HG03097 (cell line): ENCODE data around the gene SLA2.
"Not testable (repeated sequence)": the region's sequence is repeated elsewhere in the genome, so short reads cannot be mapped to it uniquely, and the experiment has no call there.

Source experiments
- ATAC-seq: cut with Tn5 transposase; IDR thresholded peaks from one replicate; pipeline ENCODE4 v1.9.1; 2021; ENCODE audit not compliant: unreplicated experiment, low FRiP score

Gene SLA2

GRCh38 chr20:36578356-36579041 is 67.5 kb downstream of the SLA2 start:
- ATAC-seq: no peak

DNA sequence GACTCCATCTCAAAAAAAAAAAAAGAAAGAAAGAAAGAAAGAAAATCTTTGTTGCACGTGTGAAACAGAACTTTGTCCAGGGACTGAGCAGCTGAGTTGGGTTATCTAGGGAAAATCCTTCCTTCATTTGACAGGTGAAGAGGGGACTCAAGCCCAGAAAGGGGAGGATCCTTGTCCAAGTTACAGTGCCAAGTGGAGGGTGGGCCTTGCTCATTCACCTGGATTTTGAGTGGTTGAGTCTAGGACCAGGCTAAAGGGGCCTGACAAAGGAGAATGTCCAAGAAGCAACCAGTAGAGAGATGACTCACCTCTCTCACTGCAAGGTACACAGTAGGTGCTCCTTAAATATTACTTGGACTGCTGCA is 69.9 kb downstream of the SLA2 start:
- ATAC-seq: no peak

DNA sequence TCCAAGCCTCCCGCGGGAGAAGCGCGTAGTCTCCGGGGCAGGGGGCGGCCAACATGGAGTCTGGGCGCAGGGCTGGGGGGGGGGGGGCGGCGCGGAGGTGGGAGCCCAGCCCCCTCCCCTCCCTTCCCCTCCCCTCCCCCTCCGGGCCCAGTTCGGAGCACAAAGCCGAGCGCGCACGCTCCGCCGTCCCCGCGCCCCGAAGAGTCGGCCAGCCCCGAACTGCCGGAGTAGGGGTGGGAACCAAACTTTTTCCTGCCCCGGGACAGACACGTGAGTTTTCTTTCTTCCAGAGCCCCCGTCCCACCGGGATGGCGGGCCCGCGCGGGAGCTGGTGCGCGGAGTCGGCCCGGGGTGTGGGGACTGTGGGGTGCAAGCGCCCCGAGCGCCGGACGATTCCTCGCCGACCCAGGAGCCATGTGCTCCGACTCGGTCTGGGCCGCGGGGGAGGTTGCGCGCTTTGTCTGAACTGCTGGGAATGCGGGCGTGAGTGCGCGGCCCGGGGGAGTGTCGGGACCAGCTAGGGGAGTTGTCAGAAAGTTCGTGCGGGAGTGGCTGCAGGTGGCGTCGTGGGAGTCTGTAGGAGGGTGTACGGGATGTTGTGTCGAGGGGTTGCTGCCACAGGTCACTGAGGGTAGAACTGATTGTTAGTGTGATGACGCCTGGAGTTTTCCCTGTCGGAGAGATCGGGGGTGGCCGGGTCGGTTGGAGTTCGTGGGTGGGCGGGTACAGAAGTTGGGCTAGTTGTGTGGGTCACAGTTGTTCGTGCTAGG is 71.4 kb downstream of the SLA2 start:
- ATAC-seq: no peak

GRCh38 chr20:36573798-36574365 is 72.1 kb downstream of the SLA2 start:
- ATAC-seq: peak; percentile 5

DNA sequence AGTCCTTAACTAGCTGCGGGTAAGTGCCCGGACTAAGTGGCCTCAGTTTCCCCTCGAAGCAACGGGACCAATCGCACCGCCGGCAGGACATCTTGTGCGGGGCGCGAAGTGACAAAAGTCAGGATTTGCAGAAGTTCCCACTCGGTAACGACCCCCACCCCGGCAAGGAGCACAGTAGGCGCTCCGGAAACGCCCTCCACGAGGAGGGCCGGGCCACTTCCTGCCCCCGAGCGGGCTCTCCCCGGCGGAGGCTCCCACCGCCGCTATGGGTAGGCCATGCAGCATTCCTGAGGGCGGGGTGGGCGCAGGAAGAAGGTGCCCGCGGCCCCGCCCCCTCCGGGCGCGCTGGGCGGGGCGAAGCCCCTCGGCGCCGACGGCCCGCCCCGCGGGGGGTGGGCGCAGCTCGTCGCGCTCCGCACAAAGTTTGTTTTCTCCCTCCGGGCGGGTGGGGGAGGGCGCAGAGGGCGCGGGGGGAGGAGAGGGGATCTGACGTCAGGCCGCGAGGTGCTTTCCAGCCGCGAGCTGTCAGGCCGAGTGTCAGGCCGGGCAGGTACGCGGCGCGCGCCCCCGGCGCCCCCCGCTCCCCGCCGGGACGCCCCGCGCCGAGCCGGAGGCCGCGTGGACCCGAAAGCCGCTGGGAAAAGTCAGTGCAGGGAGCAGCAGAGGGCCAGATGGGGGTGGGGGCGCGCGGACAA is 72.7 kb downstream of the SLA2 start, which contains the start of gene TGIF2:
Gene TGIF2, plus strand, starts transcription at position 495 of the 695 bp plus-strand sequence. CDS start 5,178 bp downstream, outside the sequence.
- ATAC-seq: peak; percentile 68

DNA sequence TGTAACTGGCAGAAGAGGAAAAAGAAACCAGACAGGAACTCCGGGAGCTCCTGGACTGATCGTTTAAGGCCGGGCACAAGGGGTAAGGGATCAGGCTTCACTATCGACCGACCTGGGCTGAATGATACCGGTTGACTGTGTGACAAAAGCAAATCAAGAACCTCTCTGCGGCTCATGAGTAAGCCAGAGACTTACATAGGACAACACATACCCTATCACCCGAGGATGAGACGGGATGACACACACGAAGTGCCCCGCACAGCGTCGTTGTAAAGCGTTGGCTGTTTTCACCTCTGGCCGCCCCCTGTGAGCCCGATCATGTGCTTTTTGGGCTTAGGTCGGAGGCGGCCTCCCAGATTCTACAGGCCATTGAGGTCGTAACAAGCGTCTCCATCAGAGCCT is 73.3 kb downstream of the SLA2 start:
- ATAC-seq: peak; percentile 14

DNA sequence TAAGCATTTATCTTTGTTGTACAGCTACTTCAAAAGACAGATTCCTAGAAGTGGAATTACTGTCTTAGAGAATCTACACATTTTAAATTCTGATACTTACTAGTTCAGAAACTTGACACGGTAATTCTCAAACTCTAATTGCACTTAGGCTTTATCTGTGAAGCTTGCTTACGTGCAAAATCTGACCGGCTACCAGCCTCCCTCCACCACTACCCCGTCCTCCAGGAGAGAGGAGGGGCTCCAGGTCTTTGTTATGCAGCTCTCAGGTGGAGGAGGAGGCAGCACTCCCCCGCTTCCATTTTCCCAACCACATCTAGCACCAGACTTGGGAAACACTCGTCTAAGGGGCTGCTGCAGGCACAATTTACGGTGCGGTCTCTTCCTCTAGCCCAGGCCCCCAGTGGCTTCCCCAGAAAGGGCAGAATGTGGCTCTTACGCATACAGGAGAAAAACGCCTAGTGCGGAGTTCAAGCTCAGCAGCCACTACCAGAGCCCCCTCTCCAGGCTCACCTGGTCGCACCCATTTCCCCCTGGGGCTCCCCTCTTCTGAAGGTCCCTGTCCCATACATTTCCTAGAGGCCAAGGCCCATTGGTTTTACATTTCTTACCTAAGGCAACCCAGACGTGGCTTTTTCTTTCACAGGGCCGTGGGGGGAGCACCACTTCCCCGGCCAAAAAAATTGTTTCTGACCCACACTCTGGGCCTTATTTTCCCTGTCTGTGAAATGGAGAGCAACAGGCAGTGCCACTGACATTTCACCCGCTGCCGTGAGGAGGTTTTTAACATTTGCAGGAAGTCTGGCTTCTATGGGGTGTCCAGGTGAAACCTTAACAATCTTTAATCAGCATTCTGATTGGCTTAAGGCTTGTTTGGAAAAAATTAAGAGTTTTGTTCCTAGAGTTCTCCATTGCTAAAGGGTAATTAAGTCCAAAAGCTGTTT is 74.2 kb downstream of the SLA2 start:
- ATAC-seq: no peak

GRCh38 chr20:36569847-36570429 is 76.1 kb downstream of the SLA2 start:
- ATAC-seq: no peak

DNA sequence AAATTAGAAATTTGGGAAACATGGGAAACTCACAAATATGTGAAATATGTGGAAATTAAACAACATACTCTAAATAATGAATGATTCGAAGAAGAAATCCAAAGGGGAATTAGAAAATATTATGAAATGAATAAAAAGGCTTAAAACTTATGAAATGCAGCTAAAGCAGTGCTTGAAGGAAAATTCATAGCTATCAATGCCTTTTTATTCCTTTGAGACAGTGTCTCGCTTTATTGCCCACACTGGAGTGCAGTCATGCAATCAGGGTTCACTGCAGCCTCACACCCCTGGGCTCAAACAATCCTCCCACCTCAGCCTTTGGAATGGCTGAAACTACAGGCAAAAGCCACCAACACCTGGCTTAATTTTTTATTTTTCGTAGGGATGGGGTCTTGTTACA is 80.5 kb downstream of the SLA2 start:
- ATAC-seq: no peak

GRCh38 chr20:36564726-36565121 is 81.3 kb downstream of the SLA2 start:
- not testable (repeated sequence) for ATAC-seq

DNA sequence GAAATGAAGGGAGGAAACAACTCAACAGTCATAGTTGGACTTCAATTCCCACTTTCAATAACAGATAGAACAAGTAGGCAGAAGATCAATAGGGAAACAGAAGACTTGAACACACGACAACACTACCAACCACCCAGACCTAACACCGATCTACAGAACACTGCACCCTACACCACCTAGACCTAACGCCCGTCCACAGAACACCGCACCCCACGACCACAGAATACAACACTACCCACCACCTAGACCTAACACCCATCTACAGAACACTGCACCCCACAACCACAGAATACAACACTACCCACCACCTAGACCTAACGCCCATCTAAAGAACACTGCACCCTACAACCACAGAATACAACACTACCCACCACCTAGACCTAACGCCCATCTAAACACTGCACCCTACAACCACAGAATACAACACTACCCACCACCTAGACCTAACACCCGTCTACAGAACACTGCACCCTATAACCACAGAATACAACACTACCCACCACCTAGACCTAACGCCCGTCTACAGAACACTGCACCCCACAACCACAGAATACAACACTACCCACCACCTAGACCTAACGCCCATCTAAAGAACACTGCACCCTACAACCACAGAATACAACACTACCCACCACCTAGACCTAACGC is 81.8 kb downstream of the SLA2 start:
- ATAC-seq: not testable (repeated sequence)

DNA sequence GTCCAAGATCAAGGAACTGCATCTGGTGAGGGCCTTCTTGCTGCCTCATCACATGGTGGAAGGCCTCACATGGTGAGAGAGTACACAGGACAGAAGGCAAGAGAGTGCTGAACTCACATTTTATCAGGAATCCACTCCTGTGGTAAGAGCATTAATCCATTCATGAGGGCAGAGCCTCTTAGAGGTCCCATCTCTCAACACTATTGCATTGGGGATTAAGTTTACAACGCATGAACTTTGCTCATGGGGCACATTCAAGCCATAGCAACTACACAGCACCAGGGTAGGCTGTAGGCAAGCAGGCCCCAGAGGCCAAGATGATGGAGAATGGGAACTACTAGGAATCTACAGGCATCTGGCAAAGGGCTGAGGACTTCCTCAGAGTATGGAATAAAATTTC is 82.6 kb downstream of the SLA2 start:
- no peak for ATAC-seq

- no peak for ATAC-seq
These were observed 83.3 kb downstream of the SLA2 start for GRCh38 chr20:36562724-36563123.
